ENCODE results near the gene LRCOL1. TPM values are rescaled to one million over a fixed set of nuclear protein-coding genes. Genes with fewer than 3 reads are reported as not detected.

The LRCOL1 gene
- total and polyA plus RNA-seq, 10 of the 15 experiments (the other 5 are each of a cell fraction or from before 2014, with no cell fraction given), result not detected

- Histone ChIP-seq H3K4me1 (ENCODE audit: control insufficient read depth, insufficient read depth, low read length) (no peaks in the 10 kb centered on the region), H3K9ac (ENCODE audit: control insufficient read depth, insufficient read depth, low read length) (no peak overlapping the region), H2AFZ (ENCODE audit: control insufficient read depth, low read depth, low read length) (no peak overlapping the region), H3K36me3 (ENCODE audit: control insufficient read depth in 2 of 2, insufficient read depth in 2 of 2, low read length in 1 of 2) (peaks cover 0 to 19% of the 10 kb centered on the region in 2 experiments; a peak in 3 of 4 replicates), H3K4me3 (no peak overlapping the region), H3K27me3 (replicated peaks in 1 of 2; ENCODE audit: control insufficient read depth in 2 of 2, insufficient read depth in 2 of 2, low read length in 1 of 2) (no peaks in the 10 kb centered on the region), H4K20me1 (ENCODE audit: control insufficient read depth, insufficient read depth) (no peaks in the 10 kb centered on the region), H3K4me2 (ENCODE audit: control insufficient read depth, insufficient read depth) (no peak overlapping the region), H3K79me2 (ENCODE audit: control insufficient read depth, insufficient read depth, low read length) (no peaks in the 10 kb centered on the region), H3K9me3 (replicated peaks; ENCODE audit: control insufficient read depth, insufficient read depth, low read length) (peaks cover 5% of the 10 kb centered on the region), H3K27ac (ENCODE audit: control insufficient read depth, insufficient read depth) (no peak overlapping the region)
- peak; percentile 24 for TF ChIP-seq BCL3 (IDR thresholded peaks at IDR 0.05; ENCODE audit: borderline replicate concordance, insufficient read depth, low read depth, low read length, poor library complexity, severe bottlenecking)
- no peak for TF ChIP-seq HDAC2 (IDR thresholded peaks at IDR 0.05)
- TF ChIP-seq BACH1 (IDR thresholded peaks at IDR 0.05; ENCODE audit: borderline replicate concordance), result no peak
- no peak for TF ChIP-seq MLLT1 (IDR thresholded peaks at IDR 0.05)
- TF ChIP-seq IRF4 (IDR thresholded peaks at IDR 0.05; ENCODE audit: low read depth, low read length), result no peak
- no peak for TF ChIP-seq HCFC1 (IDR thresholded peaks at IDR 0.05; ENCODE audit: low read length)
- TF ChIP-seq POLR2A (IDR thresholded peaks at IDR 0.05; ENCODE audit: low read depth, low read length), result peak; percentile 62
- TF ChIP-seq ZNF274 (IDR thresholded peaks at IDR 0.05; ENCODE audit: insufficient read depth, insufficient read length), result no peak
- TF ChIP-seq CREB1 (IDR thresholded peaks at IDR 0.05; ENCODE audit: low read depth), result 0 out of 2 replicates have a peak, but pooled peaks have one; percentile 17
- no peak for DNase-seq (ENCODE audit: low read depth, low spot score)
- no TSS peak for BruUV-seq (replicated peaks)
- intact Hi-C loops (cut with micrococcal nuclease; ENCODE audit: unreplicated experiment), result no loop called here
- ATAC-seq, result no peak
- no peak for FAIRE-seq
- CTCF ChIA-PET, result no interaction called here
- SMC1A ChIA-PET (ENCODE audit: uncharacterized antibody, unreplicated experiment), result no interaction called here
- 76% methylated on average over 28 of the region's 28 CpGs for WGBS (ENCODE audit: insufficient coverage, insufficient replicate concordance, low lambda C conversion rate, missing lambda C conversion rate)
- RAD21 ChIA-PET (ENCODE audit: unreplicated experiment), result no interaction called here
- POLR2A ChIA-PET, result no interaction called here
- in situ Hi-C loops (cut with MboI), result no loop called here
Measured at GRCh38 chr12:132620899-132621656, 10.7 kb upstream of the LRCOL1 start.
